NCI-H2171 treated with DMSO at 0.1 percent for 48 hours (cell line): ENCODE results near the gene DOLK.

Experiments
- DNase-seq: peaks from one replicate; lab custom pipeline; 2025; lab: John Stamatoyannopoulos, UW

The DOLK gene

DNA sequence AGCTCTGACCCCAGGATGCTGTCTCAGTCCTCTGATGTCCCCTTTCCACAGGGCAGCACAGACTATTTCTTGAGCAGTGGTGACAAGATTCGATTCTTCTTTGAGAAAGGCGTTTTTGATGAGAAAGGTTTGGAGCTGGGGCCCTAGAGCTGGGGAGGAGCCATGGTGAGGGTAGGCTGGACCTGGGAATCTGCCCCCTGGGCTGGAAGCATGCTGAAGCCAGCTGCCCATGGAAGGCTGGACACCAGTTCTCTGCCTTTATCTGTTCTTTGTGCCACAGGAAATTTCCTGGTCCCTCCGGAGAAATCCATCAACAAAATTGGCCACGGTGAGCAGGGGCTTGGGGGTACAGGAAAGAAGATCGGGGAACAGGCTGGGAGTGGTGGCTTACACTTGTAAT is 13.7 kb downstream of the DOLK start:
- DNase-seq, result no peak

DNA sequence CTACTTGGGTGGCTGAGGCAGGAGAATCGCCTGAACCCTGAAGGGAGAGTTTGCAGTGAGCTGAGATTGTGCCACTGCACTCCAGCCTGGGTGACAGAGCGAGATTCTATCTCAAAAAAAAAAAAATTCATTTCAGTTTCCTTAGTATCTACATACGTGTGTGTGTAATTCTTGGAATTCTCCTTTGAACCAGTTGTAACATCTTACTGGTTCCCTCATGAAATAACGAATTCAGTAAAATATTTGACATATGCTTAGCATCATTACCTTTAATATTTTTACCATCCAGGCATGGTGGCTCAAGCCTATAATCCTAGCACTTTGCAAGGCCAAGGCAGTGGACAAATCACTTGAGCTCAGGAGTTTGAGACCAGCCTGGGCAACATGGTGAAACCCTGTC is 17.8 kb downstream of the DOLK start:
- no peak for DNase-seq

- no peak for DNase-seq
Measured at GRCh38 chr9:128928624-128929023, 18.8 kb downstream of the DOLK start.

GRCh38 chr9:128927731-128928411 is 19.5 kb downstream of the DOLK start:
- DNase-seq, result peak; percentile 75

DNA sequence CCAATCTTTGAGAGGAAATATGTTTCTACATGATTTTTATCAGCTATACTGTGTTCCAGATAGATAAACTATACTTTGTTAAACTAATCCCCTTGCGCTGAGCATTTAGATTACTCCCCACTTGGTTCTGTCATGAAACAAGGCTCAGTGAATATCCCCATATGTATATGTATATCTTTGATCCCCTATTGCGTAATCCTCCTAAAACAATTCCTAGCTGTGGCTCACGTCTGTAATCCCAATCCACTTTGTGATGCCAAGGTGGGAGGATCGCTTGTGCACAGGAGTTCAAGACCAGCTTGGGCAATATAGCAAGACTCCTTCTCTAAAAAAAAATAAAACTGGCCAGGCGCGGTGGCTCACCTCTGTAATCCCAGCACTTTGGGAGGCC is 23.9 kb downstream of the DOLK start:
- DNase-seq, result no peak

- DNase-seq, result no peak
Measured at GRCh38 chr9:128921881-128922763, 25.3 kb downstream of the DOLK start.

DNA sequence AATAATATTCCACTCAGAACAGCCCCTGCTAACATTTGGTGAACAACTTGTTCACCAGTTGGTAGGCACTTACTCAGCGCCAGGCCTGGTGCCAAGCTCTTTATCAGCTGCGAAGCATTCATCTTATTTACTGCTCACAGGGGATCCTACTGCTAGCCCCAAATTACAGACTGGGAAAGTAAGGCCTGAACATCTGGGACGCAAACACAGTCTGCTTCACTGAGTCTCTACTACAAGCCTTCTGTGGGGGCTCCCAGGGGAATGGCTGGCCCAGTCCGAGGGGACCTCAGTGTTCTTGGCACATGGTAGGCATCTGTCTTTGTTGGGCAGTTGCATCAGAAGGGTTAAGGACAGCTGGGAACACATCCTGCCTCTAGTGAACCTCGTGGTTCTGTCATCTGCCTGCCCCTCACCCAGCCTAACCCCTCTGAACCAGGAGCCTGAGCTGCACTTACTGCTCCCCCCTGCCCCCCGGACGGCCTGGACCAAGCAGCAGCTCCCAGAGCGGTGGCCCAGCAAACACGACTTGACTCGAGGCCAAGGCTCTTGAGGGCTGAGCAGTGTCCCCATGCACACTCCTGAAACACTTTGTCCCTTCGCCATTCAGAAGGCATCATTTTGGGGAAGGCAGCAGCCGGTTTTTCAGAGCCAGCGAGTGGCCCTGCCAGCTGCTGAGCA is 26.9 kb downstream of the DOLK start, which contains the start of gene PHYHD1:
Gene PHYHD1, plus strand, starts transcription at position 602 of the 678 bp plus-strand sequence. CDS start 1,342 bp downstream, outside the sequence.
- peak; percentile 95 for DNase-seq

DNA sequence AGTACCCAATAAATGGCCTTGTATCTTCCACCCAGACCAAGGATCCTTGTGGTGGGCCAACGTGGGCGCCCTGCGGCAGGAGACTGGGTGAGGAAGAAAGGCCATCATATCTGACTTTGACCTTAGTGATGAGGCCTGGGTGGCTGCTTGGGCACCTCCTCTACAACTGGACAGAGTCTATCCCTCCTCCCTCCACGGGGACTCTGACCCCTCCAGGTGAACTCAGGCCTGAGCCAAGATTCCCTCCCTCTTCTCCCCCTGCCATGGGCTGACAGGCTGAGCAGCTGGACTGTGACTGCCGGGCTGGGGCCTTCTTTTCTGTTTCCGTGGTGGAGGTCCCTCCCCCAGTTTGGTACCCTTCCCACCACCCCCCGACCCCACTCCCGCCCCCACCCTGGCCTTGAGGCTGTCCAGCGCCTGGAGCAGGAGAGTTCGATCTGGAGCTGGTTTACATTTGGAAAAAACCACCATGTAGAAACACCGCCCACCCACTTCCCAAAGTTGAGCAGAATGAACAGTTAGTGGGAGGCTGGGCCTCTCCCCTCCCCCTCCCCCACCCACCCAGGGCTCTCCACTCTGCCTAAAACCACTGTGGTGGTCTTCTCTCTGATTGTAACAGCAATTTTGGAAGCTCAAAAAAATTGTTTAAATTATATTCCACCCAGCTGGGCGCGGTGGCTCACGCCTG is 27.9 kb downstream of the DOLK start:
- no peak for DNase-seq

- no peak for DNase-seq
Measured at GRCh38 chr9:128918921-128919320, 28.5 kb downstream of the DOLK start.

DNA sequence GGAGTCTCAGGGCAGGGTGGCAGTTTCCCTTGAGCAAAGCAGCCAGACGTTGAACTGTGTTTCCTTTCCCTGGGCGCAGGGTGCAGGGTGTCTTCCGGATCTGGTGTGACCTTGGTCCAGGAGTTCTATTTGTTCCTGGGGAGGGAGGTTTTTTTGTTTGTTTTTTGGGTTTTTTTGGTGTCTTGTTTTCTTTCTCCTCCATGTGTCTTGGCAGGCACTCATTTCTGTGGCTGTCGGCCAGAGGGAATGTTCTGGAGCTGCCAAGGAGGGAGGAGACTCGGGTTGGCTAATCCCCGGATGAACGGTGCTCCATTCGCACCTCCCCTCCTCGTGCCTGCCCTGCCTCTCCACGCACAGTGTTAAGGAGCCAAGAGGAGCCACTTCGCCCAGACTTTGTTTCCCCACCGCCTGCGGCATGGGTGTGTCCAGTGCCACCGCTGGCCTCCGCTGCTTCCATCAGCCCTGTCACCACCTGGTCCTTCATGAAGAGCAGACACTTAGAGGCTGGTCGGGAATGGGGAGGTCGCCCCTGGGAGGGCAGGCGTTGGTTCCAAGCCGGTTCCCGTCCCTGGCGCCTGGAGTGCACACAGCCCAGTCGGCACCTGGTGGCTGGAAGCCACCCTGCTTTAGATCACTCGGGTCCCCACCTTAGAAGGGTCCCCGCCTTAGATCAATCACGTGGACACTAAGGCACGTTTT is 30.1 kb downstream of the DOLK start:
- no peak for DNase-seq

DNA sequence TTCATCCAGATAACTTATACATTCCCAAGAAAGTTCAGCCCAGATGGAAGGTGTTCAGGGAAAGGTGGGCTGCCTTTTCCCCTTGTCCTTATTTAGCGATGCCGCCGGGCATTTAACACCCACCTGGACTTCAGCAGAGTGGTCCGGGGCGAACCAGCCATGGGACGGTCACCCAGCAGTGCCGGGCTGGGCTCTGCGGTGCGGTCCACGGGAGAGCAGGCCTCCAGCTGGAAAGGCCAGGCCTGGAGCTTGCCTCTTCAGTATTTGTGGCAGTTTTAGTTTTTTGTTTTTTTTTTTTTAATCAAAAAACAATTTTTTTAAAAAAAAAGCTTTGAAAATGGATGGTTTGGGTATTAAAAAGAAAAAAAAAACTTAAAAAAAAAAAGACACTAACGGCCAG is 30.7 kb downstream of the DOLK start:
- DNase-seq, result no peak

- DNase-seq, result no peak
Measured at GRCh38 chr9:128916204-128916603, 31.2 kb downstream of the DOLK start.

DNA sequence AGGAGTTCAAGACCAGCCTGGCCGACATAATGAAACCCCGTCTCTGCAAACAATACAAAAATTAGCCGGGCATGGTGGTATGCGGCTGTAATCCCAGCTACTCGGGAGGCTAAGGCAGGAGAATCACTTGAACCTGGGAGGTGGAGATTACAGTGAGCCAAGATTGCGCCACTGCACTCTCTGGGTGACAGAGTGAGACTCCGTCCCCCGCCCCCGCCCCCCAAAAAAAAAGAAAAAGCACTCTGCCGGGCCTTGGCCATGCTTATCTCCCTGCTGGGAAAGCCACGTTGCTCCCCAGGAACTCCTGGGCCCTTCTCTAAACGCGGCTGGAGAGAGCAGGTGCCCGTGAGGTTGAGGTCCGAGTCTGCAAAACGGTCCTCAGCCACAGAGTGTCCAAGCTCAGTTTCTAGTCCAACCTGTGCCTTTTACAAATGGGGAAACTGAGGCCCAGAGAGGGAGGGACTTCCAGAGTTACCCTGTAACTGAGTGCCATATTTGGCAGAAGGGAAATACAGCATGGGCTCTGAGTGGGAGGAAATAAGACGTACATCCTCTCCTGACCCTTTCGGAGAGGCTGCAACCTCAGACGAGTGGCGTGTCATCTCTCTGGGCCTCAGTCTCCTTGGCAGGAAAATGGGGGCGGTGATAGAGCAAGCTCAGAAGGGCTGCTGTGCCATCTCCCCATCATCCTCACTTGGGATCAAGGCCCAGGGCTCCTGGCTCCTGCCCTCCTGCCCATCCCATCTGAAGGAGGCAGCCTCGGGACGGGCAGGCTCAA is 33.2 kb downstream of the DOLK start:
- no peak for DNase-seq

- DNase-seq, result no peak
Measured at GRCh38 chr9:128913048-128913900, 34.1 kb downstream of the DOLK start.

DNA sequence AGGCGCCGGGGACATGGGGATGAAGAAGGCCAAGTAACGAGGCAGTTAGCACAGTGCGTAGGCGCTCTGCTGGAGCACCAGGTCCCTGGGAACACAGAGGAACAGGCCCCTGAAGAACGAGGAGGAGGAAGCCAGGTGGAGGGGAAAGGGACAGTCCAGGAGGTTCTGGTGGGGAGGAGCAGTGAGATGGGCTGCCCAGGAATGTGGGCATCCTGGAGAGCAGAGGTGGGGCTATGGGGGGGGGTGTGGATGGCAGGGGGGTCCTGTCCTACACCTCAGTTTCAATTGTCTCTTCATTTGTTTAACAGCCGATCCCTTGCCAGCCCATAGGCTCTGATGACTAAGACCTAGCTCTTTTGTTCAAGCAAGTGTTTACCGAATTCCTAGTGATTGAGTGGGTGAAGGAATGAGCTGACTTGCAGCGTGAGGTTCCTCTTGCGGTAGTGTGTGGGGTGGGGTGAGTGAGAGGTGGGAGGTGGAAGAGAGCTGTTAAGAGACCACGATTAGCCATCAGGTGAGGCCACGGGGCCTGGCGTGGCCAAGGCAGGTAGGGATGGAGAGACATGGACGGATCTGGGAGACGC is 35.0 kb downstream of the DOLK start:
- no peak for DNase-seq

- no peak for DNase-seq
Measured at GRCh38 chr9:128911529-128912035, 35.8 kb downstream of the DOLK start.

- DNase-seq, result no peak
Measured at GRCh38 chr9:128910906-128911305, 36.5 kb downstream of the DOLK start.

DNA sequence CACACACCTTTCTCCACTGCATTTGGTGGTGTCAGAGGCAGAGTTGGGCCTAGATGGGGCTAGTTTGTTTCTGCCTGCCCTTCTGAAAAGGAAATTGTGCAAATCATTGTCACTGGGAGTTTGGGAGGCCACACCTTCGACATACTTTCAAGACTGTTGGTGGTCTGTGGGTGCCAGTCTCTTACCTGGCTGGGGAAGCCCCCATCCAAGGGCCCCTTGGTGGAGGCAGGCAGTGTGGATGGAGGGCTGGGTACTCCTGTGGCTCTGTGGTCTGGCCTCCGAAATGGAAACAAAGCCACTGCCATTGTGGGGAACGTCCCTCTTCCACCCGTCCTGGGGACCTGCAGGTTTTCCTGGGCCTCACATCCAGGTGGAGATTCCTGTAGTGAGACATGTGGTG is 37.5 kb downstream of the DOLK start:
- no peak for DNase-seq

GRCh38 chr9:128908372-128908771 is 39.0 kb downstream of the DOLK start:
- no peak for DNase-seq
